K562 (cell line): Measurements from ENCODE around the gene NOSTRIN. TPM values are rescaled to one million over a fixed set of nuclear protein-coding genes. Genes with fewer than 3 reads are reported as not detected.
A peak's percentile ranks its signal among the peaks of the same experiment; 100 is the strongest.

Experiments
- ETS2 ChIP-seq: IDR thresholded peaks from 2 replicates; pipeline ENCODE4 v1.6.1; 2016; ENCODE audit warnings: borderline replicate concordance, missing genetic modification characterization, mild to moderate bottlenecking, moderate library complexity, missing compliant biosample characterization; ENCODE audit not compliant: poor library complexity, severe bottlenecking
- FOXK1 ChIP-seq: sonication (generic); formaldehyde crosslinking; IDR thresholded peaks from 2 replicates; pipeline ENCODE4 v1.8.0; 2022; ENCODE audit warnings: missing genetic modification reagents, mild to moderate bottlenecking, borderline replicate concordance
- FOXK2 ChIP-seq, 2 experiments: fragments of 450-650 bp; IDR thresholded peaks in 1 of 2; conservative IDR thresholded peaks in 1 of 2; 2 replicates each; pipeline ENCODE4 v1.6.1; 2016; ENCODE audit warnings: low read depth in 2 of 2, mild to moderate bottlenecking in 1 of 2
- GTF3C2 ChIP-seq: IDR thresholded peaks from 3 replicates; pipeline ENCODE4 v1.6.1; 2011; ENCODE audit warnings: borderline replicate concordance, mild to moderate bottlenecking, moderate library complexity; ENCODE audit not compliant: insufficient read length; ENCODE audit errors: extremely low read depth
- KDM1A ChIP-seq, 2 experiments: fragments of 450-650 bp; IDR thresholded peaks; 2 replicates each; pipeline ENCODE4 v1.6.1; 2016; ENCODE audit warnings: mild to moderate bottlenecking in 2 of 2
- MECOM ChIP-seq: fragments of 250-450 bp; sonication (Bioruptor Pico); IDR thresholded peaks from 2 replicates; pipeline ENCODE4 v1.8.0; 2022; ENCODE audit warnings: inconsistent platforms
- SMARCB1 ChIP-seq: IDR thresholded peaks from 2 replicates; pipeline ENCODE4 v1.6.1; 2011; ENCODE audit warnings: improper control_type of control experiment, low read depth; ENCODE audit not compliant: insufficient read length
- SMARCC2 ChIP-seq: fragments of 450-650 bp; IDR thresholded peaks from 2 replicates; pipeline ENCODE4 v1.6.1; 2017; ENCODE audit warnings: antibody characterized with exemption, moderate library complexity, mild to moderate bottlenecking, low read depth
- ZNF224 ChIP-seq: sonication (generic); formaldehyde crosslinking; IDR thresholded peaks from 2 replicates; pipeline ENCODE4 v1.8.0; 2022; ENCODE audit warnings: mild to moderate bottlenecking, missing genetic modification reagents
- ZNF766 ChIP-seq: fragments of 200-800 bp; sonication (Bioruptor generic); conservative IDR thresholded peaks from 2 replicates; pipeline ENCODE4 v1.6.1; 2016; ENCODE audit warnings: missing genetic modification characterization, missing compliant biosample characterization
- polyA plus RNA-seq, 8 experiments: library from polyadenylated mRNA; depleted of rRNA in 4 of 8; stranded (reverse) in 5 of 8; unstranded in 3 of 8; fragments of >200 nt; fragmentation: Nextera tagmentation in 2 of 8; fragmentation: Illumina TruSeq in 1 of 8; extraction: Ambion mirVana in 2 of 8; extraction: Trizol in 1 of 8; gene quantifications; 2 replicates each; pipeline versions ENCODE4 v1.2.1 to v1.2.3, GENCODE V29; 2011 to 2014; ENCODE audit warnings: inconsistent platforms in 1 of 8, missing spikeins in 1 of 8
- total RNA-seq, 7 experiments: library from RNA; depleted of rRNA in 6 of 7; stranded (reverse); fragments of >200 nt in 6 of 7; fragmentation: Illumina TruSeq in 2 of 7; extraction: Trizol in 2 of 7; gene quantifications; 2 replicates each; pipeline versions ENCODE4 v1.2.1 to v1.2.3, GENCODE V29; 2011 to 2021; ENCODE audit warnings: low replicate concordance in 1 of 7
- TF ChIP-seq, protein P1 (sequence below): fragments of 450-650 bp; formaldehyde crosslinking; IDR thresholded peaks from 2 replicates; pipeline ENCODE4 v1.4.0; 2020; ENCODE audit warnings: mild to moderate bottlenecking, mixed read lengths
- TF ChIP-seq, protein P2 (sequence below): sonication (generic); formaldehyde crosslinking; IDR thresholded peaks from 2 replicates; pipeline ENCODE4 v1.8.0; 2022; ENCODE audit warnings: missing genetic modification reagents, mild to moderate bottlenecking, moderate library complexity, borderline replicate concordance
- TF ChIP-seq, protein P3 (sequence below): fragments of 250-450 bp; sonication (Bioruptor Pico); IDR thresholded peaks from 2 replicates; pipeline ENCODE4 v1.5.0; 2021

NOSTRIN gene
- total and polyA plus RNA-seq, 9 of the 15 experiments (the other 6 are each of a cell fraction or from before 2014, with no cell fraction given), result 26.7 to 82.9 (median 56.3) TPM

DNA sequence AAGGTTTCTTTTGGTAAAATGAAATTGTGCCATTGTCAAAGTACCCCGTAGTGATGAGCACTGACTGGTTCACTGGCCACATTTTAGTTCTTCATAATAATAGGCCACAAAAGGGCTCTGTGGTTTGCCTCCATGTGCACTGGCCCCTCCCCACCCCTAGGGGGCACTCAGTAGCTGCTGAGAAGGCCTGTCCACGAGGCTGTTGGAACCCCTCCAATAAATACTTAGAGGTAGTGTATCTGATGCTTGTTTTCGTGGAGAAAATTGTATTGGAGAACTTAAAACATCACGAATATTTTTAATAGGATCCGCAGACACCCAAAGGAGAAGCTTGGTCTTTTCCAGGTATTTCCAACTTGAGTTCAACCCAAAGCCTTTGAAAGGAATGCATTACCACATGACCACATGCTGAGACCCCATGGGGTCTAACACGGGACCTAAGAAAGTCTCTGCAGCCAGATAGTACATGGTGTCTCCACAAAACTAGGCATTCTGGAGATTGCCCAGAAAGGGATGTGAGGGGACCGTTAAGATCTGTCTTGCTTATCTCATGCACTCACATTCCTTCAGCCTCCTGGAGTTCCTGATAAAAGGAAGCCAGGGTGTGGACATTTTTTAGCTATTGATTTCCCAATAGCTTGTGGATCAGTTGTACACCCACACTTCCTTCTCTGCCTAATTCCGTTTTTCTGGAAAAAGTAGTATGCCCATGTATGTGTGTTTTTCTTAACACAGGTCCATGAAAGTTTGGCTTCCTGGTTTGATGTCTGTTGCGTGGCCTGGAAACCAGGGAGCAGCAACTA, 28.5 kb upstream of the NOSTRIN start (continued):
- peak; percentile 96 for TF ChIP-seq ZNF766
- peak; percentile 18; the same call in 1 of the 2 replicates for TF ChIP-seq FOXK1 (CRISPR knock-in tag)
- no peak for TF ChIP-seq ZNF224 (CRISPR knock-in tag)
- no peak for TF ChIP-seq ETS2 (tag)
- TF ChIP-seq SMARCC2, result peak; percentile 98
- TF ChIP-seq SMARCB1, result peak; percentile 75
- TF ChIP-seq, protein P1, sequence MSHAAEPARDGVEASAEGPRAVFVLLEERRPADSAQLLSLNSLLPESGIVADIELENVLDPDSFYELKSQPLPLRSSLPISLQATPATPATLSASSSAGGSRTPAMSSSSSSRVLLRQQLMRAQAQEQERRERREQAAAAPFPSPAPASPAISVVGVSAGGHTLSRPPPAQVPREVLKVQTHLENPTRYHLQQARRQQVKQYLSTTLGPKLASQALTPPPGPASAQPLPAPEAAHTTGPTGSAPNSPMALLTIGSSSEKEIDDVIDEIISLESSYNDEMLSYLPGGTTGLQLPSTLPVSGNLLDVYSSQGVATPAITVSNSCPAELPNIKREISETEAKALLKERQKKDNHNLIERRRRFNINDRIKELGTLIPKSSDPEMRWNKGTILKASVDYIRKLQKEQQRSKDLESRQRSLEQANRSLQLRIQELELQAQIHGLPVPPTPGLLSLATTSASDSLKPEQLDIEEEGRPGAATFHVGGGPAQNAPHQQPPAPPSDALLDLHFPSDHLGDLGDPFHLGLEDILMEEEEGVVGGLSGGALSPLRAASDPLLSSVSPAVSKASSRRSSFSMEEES (CRISPR knock-in tag), result peak; percentile 41; the same call in 1 of the 2 replicates
- TF ChIP-seq MECOM (CRISPR knock-in tag), result peak; percentile 75
- TF ChIP-seq, protein P2, sequence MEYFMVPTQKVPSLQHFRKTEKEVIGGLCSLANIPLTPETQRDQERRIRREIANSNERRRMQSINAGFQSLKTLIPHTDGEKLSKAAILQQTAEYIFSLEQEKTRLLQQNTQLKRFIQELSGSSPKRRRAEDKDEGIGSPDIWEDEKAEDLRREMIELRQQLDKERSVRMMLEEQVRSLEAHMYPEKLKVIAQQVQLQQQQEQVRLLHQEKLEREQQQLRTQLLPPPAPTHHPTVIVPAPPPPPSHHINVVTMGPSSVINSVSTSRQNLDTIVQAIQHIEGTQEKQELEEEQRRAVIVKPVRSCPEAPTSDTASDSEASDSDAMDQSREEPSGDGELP, result peak; percentile 54; the same call in 1 of the 2 replicates
- TF ChIP-seq, protein P3, sequence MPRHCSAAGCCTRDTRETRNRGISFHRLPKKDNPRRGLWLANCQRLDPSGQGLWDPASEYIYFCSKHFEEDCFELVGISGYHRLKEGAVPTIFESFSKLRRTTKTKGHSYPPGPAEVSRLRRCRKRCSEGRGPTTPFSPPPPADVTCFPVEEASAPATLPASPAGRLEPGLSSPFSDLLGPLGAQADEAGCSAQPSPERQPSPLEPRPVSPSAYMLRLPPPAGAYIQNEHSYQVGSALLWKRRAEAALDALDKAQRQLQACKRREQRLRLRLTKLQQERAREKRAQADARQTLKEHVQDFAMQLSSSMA, result no peak
- TF ChIP-seq GTF3C2, result no peak
- TF ChIP-seq KDM1A (IDR thresholded peaks at IDR 0.05), result peak; percentile 95
- TF ChIP-seq FOXK2 (conservative IDR thresholded peaks at IDR 0.05 in 1 of 2, IDR thresholded peaks at IDR 0.05 in 1 of 2; ENCODE audit: low read depth in 2 of 2), result peak; percentile 97 to 99
